HCT116 (cell line): ENCODE results near the gene LLGL2. TPM values are rescaled to one million over a fixed set of nuclear protein-coding genes. Genes with fewer than 3 reads are reported as not detected.

Experiments used
- ATAC-seq: fragments of 200-7000 bp; cut with Tn5 transposase; 2 replicates; pipeline ENCODE4 v1.9.1; 2020; ENCODE audit warnings: mild to moderate bottlenecking, moderate library complexity
- BruUV-seq: library from RNA; stranded (reverse); fragments of 400-500 nt; replicated peaks from 2 replicates; lab custom pipeline; 2021; lab: Mats Ljungman, UMichigan
- CTCF ChIA-PET: fragments of 300-600 bp; sonication (Branson Sonifier 250); formaldehyde crosslinking; loops from one replicate; lab custom pipeline; 2021; ENCODE audit warnings: antibody characterized with exemption; lab: Charles Lee
- POLR2A ChIA-PET: fragments of 300-600, 350-600 bp; sonication (Branson Sonifier 250); formaldehyde crosslinking; loops from one replicate; lab custom pipeline; 2021; ENCODE audit warnings: antibody characterized with exemption; lab: Charles Lee
- RAD21 ChIA-PET, 2 experiments: fragments of 300-600 bp; sonication (Branson Sonifier 250); formaldehyde crosslinking; loops; one replicate each; lab custom pipeline; 2023; ENCODE audit warnings: low total read pairs in 2 of 2; ENCODE audit not compliant: uncharacterized antibody in 2 of 2, unreplicated experiment in 2 of 2, low non-redundant PET in 1 of 2; lab: Charles Lee
- DNase-seq: peaks from one replicate; pipeline ENCODE4 v3.0.0-alpha.2; 2010; ENCODE audit warnings: low read depth, low spot score
- H2AFZ ChIP-seq: fragments of 200-600 bp; shearing (Covaris generic), sonication (generic); 2 replicates; pipeline ENCODE4 v1.6.1; 2017; ENCODE audit warnings: low read depth, mixed run types, mixed read lengths, antibody characterized with exemption, low read length; ENCODE audit not compliant: poor library complexity, severe bottlenecking
- H3K27ac ChIP-seq: 2 replicates; pipeline ENCODE4 v1.5.1; 2012; ENCODE audit warnings: low read depth, low read length
- H3K27me3 ChIP-seq: fragments of 200-600 bp; sonication (generic); 2 replicates; pipeline ENCODE4 v1.6.1; 2016; ENCODE audit warnings: mixed run types, low read length, mixed read lengths; ENCODE audit not compliant: insufficient read depth
- H3K36me3 ChIP-seq, 2 experiments: fragments of 200-500 bp in 1 of 2; fragments of 200-600 bp in 1 of 2; sonication (Bioruptor generic) in 1 of 2; sonication (generic) in 1 of 2; 2 replicates each; pipeline versions ENCODE4 v1.5.1 to v1.6.1; 2014 to 2016; ENCODE audit warnings: low read length in 2 of 2, inconsistent platforms in 1 of 2, mixed read lengths in 1 of 2, mixed run types in 1 of 2; ENCODE audit not compliant: insufficient read depth in 2 of 2, control insufficient read depth in 1 of 2
- H3K4me1 ChIP-seq, 2 experiments: fragments of 200-600 bp in 1 of 2; sonication (generic) in 1 of 2; 2 replicates each; pipeline versions ENCODE4 v1.5.1 to v1.6.1; 2012 to 2017; ENCODE audit warnings: low read length in 2 of 2, inconsistent platforms in 1 of 2, mild to moderate bottlenecking in 1 of 2, mixed read lengths in 1 of 2, mixed run types in 1 of 2, moderate library complexity in 1 of 2; ENCODE audit not compliant: insufficient read depth in 2 of 2, control insufficient read depth in 1 of 2
- H3K4me2 ChIP-seq: fragments of 200-600 bp; sonication (generic); 2 replicates; pipeline ENCODE4 v1.6.1; 2017; ENCODE audit warnings: mixed run types, low read length, mixed read lengths
- H3K4me3 ChIP-seq, 2 experiments: fragments of 200-600 bp in 1 of 2; sonication (generic) in 1 of 2; replicated peaks in 1 of 2; 2 replicates each; pipeline ENCODE4 v1.5.1; 2011 to 2016; ENCODE audit warnings: low read length in 2 of 2, control low read depth in 1 of 2, low read depth in 1 of 2, mild to moderate bottlenecking in 1 of 2, mixed read lengths in 1 of 2, mixed run types in 1 of 2
- H3K79me2 ChIP-seq: fragments of 200-600 bp; sonication (generic); 2 replicates; pipeline ENCODE4 v1.6.1; 2017; ENCODE audit warnings: mild to moderate bottlenecking, mixed run types, low read length, moderate library complexity, mixed read lengths; ENCODE audit not compliant: insufficient read depth
- H3K9ac ChIP-seq: fragments of 200-600 bp; sonication (generic); 2 replicates; pipeline ENCODE4 v1.6.1; 2016; ENCODE audit warnings: low read length, mixed read lengths
- H3K9me2 ChIP-seq: fragments of 200-600 bp; sonication (generic), shearing (Covaris generic); 2 replicates; pipeline ENCODE4 v1.6.1; 2017; ENCODE audit warnings: mixed run types, mild to moderate bottlenecking, moderate library complexity; ENCODE audit not compliant: insufficient read depth
- H3K9me3 ChIP-seq, 2 experiments: fragments of 200-500 bp in 1 of 2; fragments of 200-600 bp in 1 of 2; sonication (Bioruptor generic) in 1 of 2; sonication (generic) in 1 of 2; 2 replicates each; pipeline ENCODE4 v1.6.1; 2014 to 2017; ENCODE audit warnings: low read length in 2 of 2, mixed read lengths in 2 of 2, inconsistent platforms in 1 of 2, low read depth in 1 of 2, mild to moderate bottlenecking in 1 of 2, mixed run types in 1 of 2, moderate library complexity in 1 of 2; ENCODE audit not compliant: control insufficient read depth in 1 of 2, insufficient read depth in 1 of 2
- H4K20me1 ChIP-seq: fragments of 200-600 bp; sonication (generic), shearing (Covaris generic); 2 replicates; pipeline ENCODE4 v1.6.1; 2017; ENCODE audit warnings: mixed run types, mild to moderate bottlenecking, moderate library complexity; ENCODE audit not compliant: insufficient read depth
- CBX3 ChIP-seq: IDR thresholded peaks from 2 replicates; pipeline ENCODE4 v1.6.1; 2012; ENCODE audit warnings: low read depth
- CEBPB ChIP-seq: IDR thresholded peaks from 2 replicates; pipeline ENCODE4 v1.6.1; 2012; ENCODE audit warnings: low read depth
- ELF1 ChIP-seq: IDR thresholded peaks from 2 replicates; pipeline ENCODE4 v1.6.1; 2012; ENCODE audit warnings: low read depth, borderline replicate concordance
- EZH2 ChIP-seq: fragments of 200-600 bp; sonication (generic); IDR thresholded peaks from 2 replicates; pipeline ENCODE4 v1.6.1; 2017; ENCODE audit warnings: antibody characterized with exemption, mixed run types
- EZH2phosphoT487 ChIP-seq: fragments of 200-600 bp; IDR thresholded peaks from 2 replicates; pipeline ENCODE4 v1.6.1; 2018; ENCODE audit warnings: antibody characterized with exemption, borderline replicate concordance
- FOSL1 ChIP-seq: IDR thresholded peaks from 2 replicates; pipeline ENCODE4 v1.6.1; 2012; ENCODE audit warnings: low read depth
- JUND ChIP-seq: IDR thresholded peaks from 2 replicates; pipeline ENCODE4 v1.6.1; 2012
- POLR2A ChIP-seq: IDR thresholded peaks from 2 replicates; pipeline ENCODE4 v1.7.0; 2011; ENCODE audit warnings: borderline replicate concordance; ENCODE audit not compliant: insufficient read depth, insufficient read length; ENCODE audit errors: extremely low read depth
- POLR2AphosphoS5 ChIP-seq: IDR thresholded peaks from 2 replicates; pipeline ENCODE4 v1.6.1; 2011; ENCODE audit warnings: mild to moderate bottlenecking, low read depth, low read length, moderate library complexity
- RAD21 ChIP-seq: IDR thresholded peaks from 2 replicates; pipeline ENCODE4 v1.6.1; 2012; ENCODE audit warnings: low read depth, mild to moderate bottlenecking
- SIN3A ChIP-seq: IDR thresholded peaks from 2 replicates; pipeline ENCODE4 v1.6.1; 2012; ENCODE audit warnings: low read depth
- SP1 ChIP-seq: IDR thresholded peaks from 2 replicates; pipeline ENCODE4 v1.6.1; 2012; ENCODE audit warnings: low read depth
- YY1 ChIP-seq: IDR thresholded peaks from 2 replicates; pipeline ENCODE4 v1.6.1; 2011; ENCODE audit warnings: low read length, low read depth, moderate library complexity, mild to moderate bottlenecking; ENCODE audit not compliant: insufficient replicate concordance; ENCODE audit errors: extremely low read depth
- ZNF274 ChIP-seq: fragments of 200-500 bp; sonication (Bioruptor generic); IDR thresholded peaks from 2 replicates; pipeline ENCODE4 v1.6.1; 2014; ENCODE audit warnings: mild to moderate bottlenecking, low read depth, low read length, inconsistent platforms
- intact Hi-C: fragments of 100-400 bp; cut with micrococcal nuclease; formaldehyde crosslinking; loops from 2 replicates; pipeline ENCODE4 v1.10.0; 2022
- total RNA-seq: library from RNA; stranded (reverse); gene quantifications from one replicate; pipeline ENCODE4 v1.2.1, GENCODE V29; 2021; ENCODE audit not compliant: unreplicated experiment
- TF ChIP-seq, protein P1 (sequence below): IDR thresholded peaks from 2 replicates; pipeline ENCODE4 v1.6.1; 2011; ENCODE audit warnings: mild to moderate bottlenecking, low read length, moderate library complexity; ENCODE audit not compliant: insufficient replicate concordance; ENCODE audit errors: extremely low read depth
- TF ChIP-seq, protein P2 (sequence below): IDR thresholded peaks from 2 replicates; pipeline ENCODE4 v1.6.1; 2012; ENCODE audit warnings: low read depth
- TF ChIP-seq, protein P3 (sequence below), 3 experiments: fragments of 200-600 bp in 1 of 3; sonication (generic) in 1 of 3; IDR thresholded peaks in 2 of 3; conservative IDR thresholded peaks in 1 of 3; 2 replicates each; pipeline ENCODE4 v1.5.1; 2012 to 2017; ENCODE audit warnings: low read depth in 2 of 3, low read length in 2 of 3, antibody characterized with exemption in 1 of 3, borderline replicate concordance in 1 of 3, control low read depth in 1 of 3, mild to moderate bottlenecking in 1 of 3, mixed read lengths in 1 of 3, mixed run types in 1 of 3, moderate library complexity in 1 of 3; ENCODE audit not compliant: insufficient read depth in 1 of 3

LLGL2 gene
- total RNA-seq, 1 experiment from 2014 or later: 209 TPM

DNA sequence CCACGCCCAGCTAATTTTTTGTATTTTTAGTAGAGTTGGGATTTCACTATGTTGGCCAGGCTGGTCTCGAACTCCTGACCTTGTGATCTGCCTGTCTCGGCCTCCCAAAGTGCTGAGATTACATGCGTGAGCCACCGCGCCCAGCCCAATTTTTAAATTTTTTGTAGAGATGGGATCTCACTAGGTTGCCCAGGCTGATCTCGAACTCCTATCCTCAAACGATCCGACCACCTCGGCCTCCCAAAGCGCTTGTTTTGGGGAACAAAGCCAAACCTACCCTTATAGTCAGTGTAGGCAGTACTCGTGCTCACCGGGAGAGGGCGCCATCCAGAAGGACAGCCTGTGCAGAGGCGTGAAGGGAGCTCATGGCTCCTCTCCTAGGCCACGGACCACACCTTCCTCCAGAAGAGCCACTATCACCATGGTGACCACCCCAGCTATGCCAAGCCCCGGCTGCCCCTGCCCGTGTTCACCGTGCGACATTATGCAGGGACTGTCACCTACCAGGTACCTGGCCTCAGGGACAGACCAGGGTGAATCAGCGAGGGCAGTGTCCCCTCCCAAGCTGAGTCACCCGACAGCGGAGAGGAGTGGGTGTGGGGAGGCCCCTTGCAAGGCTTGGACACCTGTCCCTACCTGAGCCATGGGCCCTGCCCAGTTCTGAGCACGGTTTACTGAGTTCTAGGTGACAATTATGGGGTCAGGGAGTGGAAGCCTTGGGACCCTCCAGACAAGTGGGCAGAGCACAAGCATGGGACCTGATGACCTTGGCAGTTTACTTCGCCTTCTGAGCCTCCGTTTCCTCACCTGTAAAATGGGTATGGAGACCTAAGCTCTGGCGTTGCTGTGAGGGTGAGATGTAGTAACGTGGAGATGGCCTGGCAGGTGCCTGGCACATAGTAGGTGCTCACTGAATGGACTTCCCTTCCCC is 75.8 kb downstream of the LLGL2 start:
- ChIA-PET RAD21 (interaction anchor here (0.6 to 1.5 kb wide), 9 partner anchors 10 to 618 kb away, joined by 3 to 9 read pairs (median 4); partner anchors contain the start of genes SMIM5 (in 2 of the 2) and LLGL2 (in 1 of the 2)), CTCF (interaction anchor here (0.5 to 4.2 kb wide), 56 partner anchors 10 to 477 kb away, joined by 3 to 73 read pairs (median 5); partner anchors contain the start of genes GALK1, ITGB4, LLGL2 and MIF4GD), POLR2A (interaction anchor here (0.6 to 1.5 kb wide), 8 partner anchors 9 to 182 kb away, joined by 3 to 9 read pairs (median 4); partner anchors contain the start of gene TSEN54)
- Histone ChIP-seq H3K27me3 (no peaks in the 10 kb centered on the region), H3K9me3 (no peaks in the 10 kb centered on the region), H3K4me1 (peaks cover 15 to 51% of the 10 kb centered on the region in 2 experiments), H3K9me2 (no peaks in the 10 kb centered on the region), H3K4me3 (peak overlapping the region in 1 of 2 experiments; percentile 30; a peak in 2 of 4 replicates), H2AFZ (no peak overlapping the region), H3K79me2 (no peaks in the 10 kb centered on the region), H3K27ac (peak overlapping the region; percentile 2; the same call in 1 of the 2 replicates), H4K20me1 (no peaks in the 10 kb centered on the region), H3K9ac (peak overlapping the region; percentile 33), H3K36me3 (no peaks in the 10 kb centered on the region), H3K4me2 (peak overlapping the region; percentile 70)
- ATAC-seq (peak; percentile 89), DNase-seq (peak; percentile 96)
- no TSS peak for BruUV-seq
- intact Hi-C loops: loop anchor here (5.0 kb wide), 2 partner anchors 84 to 174 kb away; partner anchors contain the start of genes CASKIN2 and TSEN54
- no peak for TF ChIP-seq POLR2A
- TF ChIP-seq CBX3: peak; percentile 76
- no peak for TF ChIP-seq EZH2phosphoT487
- no peak for TF ChIP-seq CEBPB
- peak; percentile 93 for TF ChIP-seq FOSL1
- TF ChIP-seq, protein P1, sequence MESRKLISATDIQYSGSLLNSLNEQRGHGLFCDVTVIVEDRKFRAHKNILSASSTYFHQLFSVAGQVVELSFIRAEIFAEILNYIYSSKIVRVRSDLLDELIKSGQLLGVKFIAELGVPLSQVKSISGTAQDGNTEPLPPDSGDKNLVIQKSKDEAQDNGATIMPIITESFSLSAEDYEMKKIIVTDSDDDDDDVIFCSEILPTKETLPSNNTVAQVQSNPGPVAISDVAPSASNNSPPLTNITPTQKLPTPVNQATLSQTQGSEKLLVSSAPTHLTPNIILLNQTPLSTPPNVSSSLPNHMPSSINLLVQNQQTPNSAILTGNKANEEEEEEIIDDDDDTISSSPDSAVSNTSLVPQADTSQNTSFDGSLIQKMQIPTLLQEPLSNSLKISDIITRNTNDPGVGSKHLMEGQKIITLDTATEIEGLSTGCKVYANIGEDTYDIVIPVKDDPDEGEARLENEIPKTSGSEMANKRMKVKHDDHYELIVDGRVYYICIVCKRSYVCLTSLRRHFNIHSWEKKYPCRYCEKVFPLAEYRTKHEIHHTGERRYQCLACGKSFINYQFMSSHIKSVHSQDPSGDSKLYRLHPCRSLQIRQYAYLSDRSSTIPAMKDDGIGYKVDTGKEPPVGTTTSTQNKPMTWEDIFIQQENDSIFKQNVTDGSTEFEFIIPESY: no peak
- TF ChIP-seq, protein P2, sequence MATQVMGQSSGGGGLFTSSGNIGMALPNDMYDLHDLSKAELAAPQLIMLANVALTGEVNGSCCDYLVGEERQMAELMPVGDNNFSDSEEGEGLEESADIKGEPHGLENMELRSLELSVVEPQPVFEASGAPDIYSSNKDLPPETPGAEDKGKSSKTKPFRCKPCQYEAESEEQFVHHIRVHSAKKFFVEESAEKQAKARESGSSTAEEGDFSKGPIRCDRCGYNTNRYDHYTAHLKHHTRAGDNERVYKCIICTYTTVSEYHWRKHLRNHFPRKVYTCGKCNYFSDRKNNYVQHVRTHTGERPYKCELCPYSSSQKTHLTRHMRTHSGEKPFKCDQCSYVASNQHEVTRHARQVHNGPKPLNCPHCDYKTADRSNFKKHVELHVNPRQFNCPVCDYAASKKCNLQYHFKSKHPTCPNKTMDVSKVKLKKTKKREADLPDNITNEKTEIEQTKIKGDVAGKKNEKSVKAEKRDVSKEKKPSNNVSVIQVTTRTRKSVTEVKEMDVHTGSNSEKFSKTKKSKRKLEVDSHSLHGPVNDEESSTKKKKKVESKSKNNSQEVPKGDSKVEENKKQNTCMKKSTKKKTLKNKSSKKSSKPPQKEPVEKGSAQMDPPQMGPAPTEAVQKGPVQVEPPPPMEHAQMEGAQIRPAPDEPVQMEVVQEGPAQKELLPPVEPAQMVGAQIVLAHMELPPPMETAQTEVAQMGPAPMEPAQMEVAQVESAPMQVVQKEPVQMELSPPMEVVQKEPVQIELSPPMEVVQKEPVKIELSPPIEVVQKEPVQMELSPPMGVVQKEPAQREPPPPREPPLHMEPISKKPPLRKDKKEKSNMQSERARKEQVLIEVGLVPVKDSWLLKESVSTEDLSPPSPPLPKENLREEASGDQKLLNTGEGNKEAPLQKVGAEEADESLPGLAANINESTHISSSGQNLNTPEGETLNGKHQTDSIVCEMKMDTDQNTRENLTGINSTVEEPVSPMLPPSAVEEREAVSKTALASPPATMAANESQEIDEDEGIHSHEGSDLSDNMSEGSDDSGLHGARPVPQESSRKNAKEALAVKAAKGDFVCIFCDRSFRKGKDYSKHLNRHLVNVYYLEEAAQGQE: no peak
- TF ChIP-seq POLR2AphosphoS5: peak; percentile 61
- TF ChIP-seq RAD21: peak; percentile 87
- TF ChIP-seq JUND: peak; percentile 92
- TF ChIP-seq SIN3A: no peak
- TF ChIP-seq ZNF274: no peak
- peak; percentile 88 for TF ChIP-seq SP1
- TF ChIP-seq, protein P3, sequence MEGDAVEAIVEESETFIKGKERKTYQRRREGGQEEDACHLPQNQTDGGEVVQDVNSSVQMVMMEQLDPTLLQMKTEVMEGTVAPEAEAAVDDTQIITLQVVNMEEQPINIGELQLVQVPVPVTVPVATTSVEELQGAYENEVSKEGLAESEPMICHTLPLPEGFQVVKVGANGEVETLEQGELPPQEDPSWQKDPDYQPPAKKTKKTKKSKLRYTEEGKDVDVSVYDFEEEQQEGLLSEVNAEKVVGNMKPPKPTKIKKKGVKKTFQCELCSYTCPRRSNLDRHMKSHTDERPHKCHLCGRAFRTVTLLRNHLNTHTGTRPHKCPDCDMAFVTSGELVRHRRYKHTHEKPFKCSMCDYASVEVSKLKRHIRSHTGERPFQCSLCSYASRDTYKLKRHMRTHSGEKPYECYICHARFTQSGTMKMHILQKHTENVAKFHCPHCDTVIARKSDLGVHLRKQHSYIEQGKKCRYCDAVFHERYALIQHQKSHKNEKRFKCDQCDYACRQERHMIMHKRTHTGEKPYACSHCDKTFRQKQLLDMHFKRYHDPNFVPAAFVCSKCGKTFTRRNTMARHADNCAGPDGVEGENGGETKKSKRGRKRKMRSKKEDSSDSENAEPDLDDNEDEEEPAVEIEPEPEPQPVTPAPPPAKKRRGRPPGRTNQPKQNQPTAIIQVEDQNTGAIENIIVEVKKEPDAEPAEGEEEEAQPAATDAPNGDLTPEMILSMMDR (IDR thresholded peaks at IDR 0.05 in 2 of 3, conservative IDR thresholded peaks at IDR 0.05 in 1 of 3; ENCODE audit: borderline replicate concordance in 1 of 3, insufficient read depth in 1 of 3, low read depth in 2 of 3, low read length in 2 of 3): peak; percentile 95 to 100 (median 99); a peak in 5 of 6 replicates
- TF ChIP-seq EZH2: no peak
- peak; percentile 4 for TF ChIP-seq YY1
- TF ChIP-seq ELF1: no peak
